SK-N-MC (cell line): Measurements from ENCODE around the gene THYN1.

Experiments
- DNase-seq: peaks from one replicate; pipeline ENCODE4 v3.0.0-alpha.2; 2011; ENCODE audit warnings: low read depth, low spot score
- H3K27ac ChIP-seq: fragments of 200-600 bp; sonication (generic); 2 replicates; pipeline ENCODE4 v1.5.1; 2016; ENCODE audit warnings: mixed run types
- H3K36me3 ChIP-seq: fragments of 200-600 bp; sonication (generic); 2 replicates; pipeline ENCODE4 v1.6.1; 2017; ENCODE audit warnings: antibody characterized with exemption, low read length, mixed read lengths; ENCODE audit not compliant: insufficient read depth
- H3K4me3 ChIP-seq: fragments of 200-600 bp; sonication (generic); 2 replicates; pipeline ENCODE4 v1.5.1; 2016
- H3K9ac ChIP-seq: fragments of 200-600 bp; sonication (generic); 2 replicates; pipeline ENCODE4 v1.8.0; 2017; ENCODE audit warnings: mixed run types, mixed read lengths; ENCODE audit not compliant: insufficient read length
- H3K9me3 ChIP-seq: fragments of 200-600 bp; sonication (generic); 2 replicates; pipeline ENCODE4 v1.6.1; 2017; ENCODE audit warnings: low read depth, mild to moderate bottlenecking, antibody characterized with exemption, low read length, moderate library complexity, mixed read lengths
- EZH2 ChIP-seq: fragments of 200-600 bp; sonication (generic); IDR thresholded peaks from one replicate; pipeline ENCODE4 v1.6.1; 2017; ENCODE audit warnings: antibody characterized with exemption
- FOXP2 ChIP-seq: optimal IDR thresholded peaks from 2 replicates; pipeline ENCODE3; 2011; ENCODE audit warnings: mild to moderate bottlenecking, moderate library complexity; ENCODE audit not compliant: insufficient read depth; ENCODE audit errors: extremely low read length, control extremely low read depth
- POLR2AphosphoS5 ChIP-seq: IDR thresholded peaks from 2 replicates; pipeline ENCODE4 v1.6.1; 2012; ENCODE audit warnings: mild to moderate bottlenecking, low read depth, low read length, borderline replicate concordance

THYN1 gene

DNA sequence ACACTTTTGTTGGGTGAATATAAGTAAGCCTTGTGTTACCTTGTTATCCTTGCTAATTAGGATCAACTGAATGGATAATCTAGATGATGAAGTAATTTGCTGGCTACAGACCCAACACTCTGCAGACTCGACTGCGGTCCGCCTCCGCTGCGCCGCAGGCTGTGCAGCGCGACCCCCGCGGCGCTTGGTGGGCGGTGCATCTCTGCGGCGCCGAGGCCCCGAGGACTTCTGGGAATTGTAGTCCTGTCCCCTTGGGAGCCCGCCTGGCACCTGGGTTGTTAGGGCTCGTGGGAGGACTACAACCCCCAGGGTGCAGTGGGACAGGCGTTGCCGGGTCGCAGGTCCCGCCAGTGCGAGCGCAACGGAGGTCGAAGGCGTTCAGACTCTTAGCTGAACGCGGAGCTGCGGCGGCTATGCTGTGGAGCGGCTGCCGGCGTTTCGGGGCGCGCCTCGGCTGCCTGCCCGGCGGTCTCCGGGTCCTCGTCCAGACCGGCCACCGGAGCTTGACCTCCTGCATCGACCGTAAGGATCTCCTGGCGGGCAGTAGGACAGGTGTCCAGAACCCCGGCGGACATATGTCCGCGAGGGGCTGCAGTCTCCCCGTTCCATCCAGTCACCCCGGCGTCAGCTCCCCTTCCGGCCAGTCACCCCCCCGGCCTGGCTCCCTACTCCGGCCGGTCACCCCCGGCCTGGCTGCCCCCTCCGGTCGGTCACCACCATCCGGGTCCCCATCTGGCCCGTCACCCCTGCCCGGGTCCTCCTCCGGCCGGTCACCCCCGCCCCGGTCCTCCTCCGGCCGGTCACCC, at the start of gene THYN1, which contains the start of gene ACAD8:
Gene THYN1, minus strand, starts transcription at position 165 of the 806 bp plus-strand sequence. CDS start 470 bp downstream, outside the sequence.
Gene ACAD8, plus strand, starts transcription at position 381 of the 806 bp plus-strand sequence. Its CDS starts 33 bp downstream, at position 414.
- DNase-seq, result peak; percentile 91
- H3K36me3 ChIP-seq, result peaks cover 20% of the 10 kb centered on the region; the same call in 1 of the 2 replicates
- H3K27ac ChIP-seq, result no peak within 1 kb of the TSS
- TF ChIP-seq FOXP2, result no peak
- peak; percentile 92 for TF ChIP-seq POLR2AphosphoS5
- no peaks in the 10 kb centered on the region for H3K9me3 ChIP-seq
- peak within 1 kb of the TSS; percentile 93 for H3K4me3 ChIP-seq
- H3K9ac ChIP-seq, result peak within 1 kb of the TSS; percentile 81

DNA sequence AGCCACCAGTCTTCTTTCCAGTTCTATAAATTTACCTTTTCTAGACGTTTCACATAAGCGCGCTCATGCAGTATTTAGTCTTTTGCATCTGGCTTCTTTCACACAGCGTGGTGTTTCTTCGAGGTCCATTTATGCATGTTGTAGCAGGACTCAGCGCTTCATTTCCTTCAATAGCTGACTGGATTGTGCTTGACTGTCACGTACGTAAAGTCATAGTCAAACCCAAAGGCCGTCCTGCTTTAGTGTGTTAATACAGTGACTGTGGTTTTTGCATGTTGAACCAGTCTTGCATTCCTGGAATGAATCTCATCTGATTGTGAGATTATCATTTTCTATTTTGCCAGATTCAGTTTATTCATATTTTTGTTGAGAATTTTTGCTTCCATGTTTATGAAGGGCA, 41.5 kb upstream of the THYN1 start:
- Histone ChIP-seq H3K9me3 (no peaks in the 10 kb centered on the region), H3K36me3 (no peaks in the 10 kb centered on the region), H3K9ac (no peak overlapping the region), H3K27ac (no peak overlapping the region), H3K4me3 (no peak overlapping the region)
- TF ChIP-seq POLR2AphosphoS5, result no peak
- TF ChIP-seq FOXP2, result no peak
- no peak for TF ChIP-seq EZH2
- no peak for DNase-seq

DNA sequence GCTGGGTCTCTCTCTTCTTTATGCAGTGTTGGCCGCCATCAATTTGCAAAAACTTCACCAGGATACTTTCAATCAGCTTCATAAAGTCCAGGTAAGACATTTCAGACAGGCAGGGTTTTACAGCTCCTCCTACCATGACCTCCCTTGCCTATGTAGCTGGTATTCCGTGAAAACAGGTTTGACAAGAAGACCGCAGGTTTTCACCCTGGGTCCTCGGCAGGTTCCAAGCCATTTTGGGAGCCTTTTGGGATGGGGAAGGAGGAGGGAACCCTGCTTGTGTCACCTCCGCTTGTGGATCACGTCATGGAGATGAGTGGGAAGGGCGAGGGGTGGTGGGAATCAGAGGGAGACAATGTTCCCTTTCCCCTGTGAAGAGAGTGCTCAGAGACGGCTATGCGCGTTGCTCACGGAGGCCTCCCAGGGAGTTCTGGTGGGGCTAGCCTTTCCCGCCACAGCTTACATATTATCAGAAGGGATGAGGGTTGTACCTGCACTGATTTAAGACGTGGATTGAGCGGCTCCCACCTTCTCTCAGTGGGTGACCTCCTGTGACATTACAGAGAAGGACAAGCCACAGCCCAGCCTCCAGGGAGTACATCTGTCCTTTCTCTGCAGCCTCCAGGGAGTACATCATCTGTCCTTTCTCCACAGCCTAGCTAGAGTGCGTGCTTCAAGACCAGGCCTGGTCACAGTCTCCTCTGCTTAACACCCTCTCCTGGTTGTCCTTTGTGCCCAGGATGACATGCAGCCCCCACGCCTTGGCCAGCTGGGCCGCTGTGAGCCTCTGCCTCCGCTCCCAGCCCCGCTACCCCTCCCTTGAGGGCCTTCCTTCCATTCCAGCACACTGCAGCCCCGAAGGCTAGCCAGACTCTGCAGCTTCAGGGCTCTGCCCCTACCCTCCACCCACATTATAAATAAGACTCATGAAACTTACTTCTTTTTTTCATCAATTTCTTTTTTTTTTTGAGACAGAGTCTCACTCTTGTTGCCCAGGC, 40.3 kb upstream of the THYN1 start:
- Histone ChIP-seq H3K9ac (no peak overlapping the region), H3K4me3 (no peak overlapping the region), H3K36me3 (no peaks in the 10 kb centered on the region), H3K27ac (no peak overlapping the region), H3K9me3 (no peaks in the 10 kb centered on the region)
- no peak for DNase-seq
- TF ChIP-seq POLR2AphosphoS5 (no peak), EZH2 (no peak), FOXP2 (no peak)

DNA sequence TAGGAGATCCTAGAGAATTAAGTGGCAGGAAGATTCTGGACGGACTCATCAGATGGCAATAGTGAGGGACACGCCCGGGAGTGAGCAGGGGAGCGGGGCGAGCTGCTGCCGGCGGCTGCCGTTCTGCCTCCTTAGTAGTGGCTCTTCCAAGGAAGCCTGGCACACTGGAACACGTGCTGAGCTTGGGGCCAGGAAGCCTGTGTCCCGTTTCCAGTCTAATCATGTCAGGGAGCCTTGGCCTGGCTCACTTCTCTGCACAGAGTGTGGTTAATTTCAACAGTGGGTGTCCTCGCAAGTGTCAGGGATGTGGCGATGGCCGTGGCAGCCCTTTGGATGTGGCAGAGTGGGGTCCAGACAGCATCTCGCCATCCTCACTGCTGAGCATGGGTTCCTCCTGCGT, 39.5 kb upstream of the THYN1 start:
- Histone ChIP-seq H3K27ac (no peak overlapping the region), H3K36me3 (no peaks in the 10 kb centered on the region), H3K9ac (no peak overlapping the region), H3K4me3 (no peak overlapping the region), H3K9me3 (no peaks in the 10 kb centered on the region)
- DNase-seq, result no peak
- TF ChIP-seq FOXP2 (no peak), POLR2AphosphoS5 (no peak), EZH2 (no peak)

DNA sequence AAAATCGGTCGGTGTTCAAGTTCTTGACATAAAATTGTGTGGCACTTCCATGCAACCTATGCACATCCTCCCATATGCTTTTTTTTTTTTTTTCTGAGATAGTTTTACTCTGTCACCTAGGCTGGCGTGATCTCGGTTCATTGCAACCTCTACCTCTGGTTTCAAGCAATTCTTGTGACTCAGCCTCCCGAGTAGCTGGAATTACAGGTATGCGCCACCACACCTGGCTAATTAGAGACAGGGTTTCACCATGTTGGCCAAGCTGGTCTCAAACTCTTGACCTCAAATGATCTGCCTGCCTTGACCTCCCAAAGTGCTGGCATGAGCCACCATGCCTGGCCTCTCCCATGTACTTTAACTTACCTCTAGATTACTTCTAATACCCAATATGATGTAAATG, 38.0 kb upstream of the THYN1 start:
- Histone ChIP-seq H3K27ac (no peak overlapping the region), H3K4me3 (no peak overlapping the region), H3K36me3 (no peaks in the 10 kb centered on the region), H3K9ac (no peak overlapping the region), H3K9me3 (no peaks in the 10 kb centered on the region)
- TF ChIP-seq EZH2 (no peak), POLR2AphosphoS5 (no peak), FOXP2 (no peak)
- DNase-seq, result no peak

DNA sequence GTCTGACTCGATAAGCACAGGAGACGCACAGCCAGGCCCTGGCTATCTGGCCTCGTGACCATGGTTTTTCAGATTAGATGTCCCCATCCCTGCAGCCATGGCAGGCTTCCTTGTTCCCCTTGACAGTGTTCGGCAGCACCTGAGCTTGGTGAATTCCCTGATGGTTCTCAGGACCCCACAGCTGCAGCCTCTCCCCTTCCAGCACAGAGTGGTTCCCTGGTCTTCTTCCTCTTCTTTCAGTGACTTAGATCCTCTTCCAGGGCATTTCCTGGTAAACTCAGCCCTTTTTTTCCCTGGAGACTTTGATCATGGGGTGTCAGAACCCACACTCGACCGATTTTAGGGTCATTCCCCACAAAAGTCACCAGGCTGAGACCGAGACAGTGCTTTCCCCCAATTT, 37.5 kb upstream of the THYN1 start:
- TF ChIP-seq POLR2AphosphoS5, result no peak
- TF ChIP-seq FOXP2, result no peak
- TF ChIP-seq EZH2, result no peak
- no peak for DNase-seq
- Histone ChIP-seq H3K4me3 (no peak overlapping the region), H3K9me3 (no peaks in the 10 kb centered on the region), H3K36me3 (no peaks in the 10 kb centered on the region), H3K27ac (no peak overlapping the region), H3K9ac (no peak overlapping the region)

DNA sequence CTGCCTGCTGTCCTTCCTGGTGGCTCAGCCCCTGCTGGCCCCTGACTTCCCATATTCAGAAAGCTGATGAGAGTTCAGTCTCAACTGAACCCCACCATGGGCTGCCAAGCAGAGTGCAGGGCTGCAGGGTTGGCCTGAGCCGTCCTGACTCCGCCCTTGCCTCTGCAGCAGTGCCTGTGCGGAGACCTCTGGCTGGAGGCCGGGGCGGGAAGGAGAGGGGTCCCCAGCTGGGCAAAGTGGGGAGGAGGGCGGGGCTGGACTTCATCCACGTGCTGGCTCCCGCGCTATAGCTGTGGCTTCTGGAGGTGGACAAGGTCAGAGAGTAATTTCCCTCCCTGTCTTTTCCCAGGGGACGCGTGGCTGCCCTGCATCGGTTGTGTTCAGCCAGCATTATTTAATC, 36.6 kb upstream of the THYN1 start:
- Histone ChIP-seq H3K9ac (no peak overlapping the region), H3K4me3 (no peak overlapping the region), H3K9me3 (no peaks in the 10 kb centered on the region), H3K36me3 (no peaks in the 10 kb centered on the region), H3K27ac (no peak overlapping the region)
- TF ChIP-seq FOXP2 (no peak), EZH2 (no peak), POLR2AphosphoS5 (no peak)
- DNase-seq, result no peak

DNA sequence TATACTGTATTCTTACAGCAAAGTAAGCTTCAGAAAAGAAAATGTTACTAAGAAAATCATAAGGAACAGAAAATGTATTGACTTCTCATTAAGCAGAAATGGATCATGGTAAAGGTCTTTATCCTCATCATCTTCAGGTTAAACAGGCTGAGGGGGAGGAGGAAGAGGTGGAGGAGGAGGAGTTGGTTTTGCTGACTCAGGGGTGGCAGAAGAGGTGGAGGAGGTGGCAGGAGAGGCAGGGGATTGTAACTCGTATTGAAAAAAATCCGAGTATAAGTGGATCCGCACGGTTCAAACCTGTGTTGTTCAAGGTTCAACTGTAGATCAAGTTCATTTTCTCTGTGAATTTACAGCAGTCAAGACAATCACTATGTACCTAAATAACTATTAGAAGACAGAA, 36.0 kb upstream of the THYN1 start:
- H3K27ac ChIP-seq, result no peak overlapping the region
- H3K9me3 ChIP-seq, result no peaks in the 10 kb centered on the region
- no peak overlapping the region for H3K9ac ChIP-seq
- H3K36me3 ChIP-seq, result no peaks in the 10 kb centered on the region
- no peak for TF ChIP-seq FOXP2
- no peak for TF ChIP-seq EZH2
- no peak for TF ChIP-seq POLR2AphosphoS5
- H3K4me3 ChIP-seq, result no peak overlapping the region
- no peak for DNase-seq
